HG03196 (cell line): ENCODE results near the gene SIRT7.

Source experiments
- ATAC-seq: cut with Tn5 transposase; IDR thresholded peaks from one replicate; pipeline ENCODE4 v1.9.1; 2021; ENCODE audit not compliant: unreplicated experiment

Gene SIRT7

GRCh38 chr17:81917565-81918332 is at the start of gene SIRT7:
Gene SIRT7 (minus strand): TSS chr17:81918176. CDS start chr17:81918131, 45 bp downstream.
- peak; percentile 57 for ATAC-seq

- no peak for ATAC-seq
These were observed 49.2 kb upstream of the SIRT7 start for GRCh38 chr17:81967244-81967532.

- no peak for ATAC-seq
These were observed 48.6 kb upstream of the SIRT7 start for GRCh38 chr17:81966343-81967243.

- ATAC-seq, result no peak
These were observed 46.3 kb upstream of the SIRT7 start for GRCh38 chr17:81964081-81964849.

- no peak for ATAC-seq
These were observed 44.8 kb upstream of the SIRT7 start for GRCh38 chr17:81962499-81963441.

- no peak for ATAC-seq
These were observed 43.8 kb upstream of the SIRT7 start for GRCh38 chr17:81961521-81962498.

GRCh38 chr17:81961087-81961511 is 43.1 kb upstream of the SIRT7 start, which contains the start of gene NOTUM:
Gene NOTUM (minus strand): TSS chr17:81961187. CDS start chr17:81960909, 278 bp downstream.
- no peak for ATAC-seq

GRCh38 chr17:81960130-81960958 is 42.4 kb upstream of the SIRT7 start:
- no peak for ATAC-seq

- ATAC-seq, result no peak
These were observed 41.6 kb upstream of the SIRT7 start for GRCh38 chr17:81959362-81960129.

- no peak for ATAC-seq
These were observed 40.8 kb upstream of the SIRT7 start for GRCh38 chr17:81958633-81959342.

- no peak for ATAC-seq
These were observed 39.9 kb upstream of the SIRT7 start for GRCh38 chr17:81957691-81958432.

- ATAC-seq, result no peak
These were observed 38.9 kb upstream of the SIRT7 start for GRCh38 chr17:81956607-81957589.

GRCh38 chr17:81955756-81956544 is 38.0 kb upstream of the SIRT7 start:
- no peak for ATAC-seq

- no peak for ATAC-seq
These were observed 37.2 kb upstream of the SIRT7 start for GRCh38 chr17:81955058-81955681.
